Measurements from ENCODE around the gene NHLRC2.
"Not testable (repeated sequence)": the region's sequence is repeated elsewhere in the genome, so short reads cannot be mapped to it uniquely, and the experiment has no call there.

The NHLRC2 gene

DNA sequence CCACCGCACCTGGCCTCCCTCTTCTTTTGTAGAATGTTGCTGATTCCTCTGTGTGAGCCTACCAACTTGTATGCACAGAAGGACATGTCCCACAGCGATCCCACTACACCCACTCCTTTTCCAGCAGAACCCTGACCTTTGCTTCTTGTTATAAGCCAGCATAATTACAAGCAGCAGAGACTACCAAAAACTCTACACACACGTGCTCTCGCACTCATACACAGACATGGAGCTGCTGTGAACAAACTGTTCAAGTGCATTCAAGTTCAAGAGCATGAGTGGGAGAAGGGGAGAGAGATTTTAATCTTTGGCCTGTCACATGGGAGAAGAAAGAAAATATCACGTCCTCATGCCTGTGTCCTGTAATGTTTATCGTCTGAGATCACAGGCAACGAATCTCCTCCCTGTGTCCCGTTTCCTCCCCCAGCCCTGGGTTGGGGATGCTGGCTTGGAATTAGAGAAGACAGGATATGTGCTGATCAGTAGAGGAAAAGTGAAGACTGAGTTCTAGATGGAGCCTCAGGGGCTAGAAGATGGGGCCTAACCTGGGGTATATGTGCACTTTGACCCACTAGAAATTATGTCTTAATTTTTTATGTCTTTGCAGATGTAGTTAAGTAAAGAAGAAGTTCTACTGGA, 79.6 kb downstream of the NHLRC2 start:
- WGBS (ENCODE audit: insufficient coverage, insufficient read length) = no CpG with 5 or more reads among the region's 8 CpGs
- Histone ChIP-seq H3K4me1 (ENCODE audit: control insufficient read depth, insufficient read depth, low read length) (peaks cover 2% of the 10 kb centered on the region; the same call in 1 of the 2 replicates), H3K27ac (ENCODE audit: low read length) (no peak overlapping the region), H3K4me3 (ENCODE audit: low read length) (no peak overlapping the region; the same call in 1 of the 2 replicates), H3K27me3 (ENCODE audit: control insufficient read depth, insufficient read depth, low read length) (no peaks in the 10 kb centered on the region), H3K36me3 (ENCODE audit: control insufficient read depth, insufficient read depth, low read length) (no peaks in the 10 kb centered on the region), H3K9me3 (ENCODE audit: control insufficient read depth, insufficient read depth, low read length) (no peaks in the 10 kb centered on the region)
- DNase-seq (ENCODE audit: low read depth, low spot score) = no peak

DNA sequence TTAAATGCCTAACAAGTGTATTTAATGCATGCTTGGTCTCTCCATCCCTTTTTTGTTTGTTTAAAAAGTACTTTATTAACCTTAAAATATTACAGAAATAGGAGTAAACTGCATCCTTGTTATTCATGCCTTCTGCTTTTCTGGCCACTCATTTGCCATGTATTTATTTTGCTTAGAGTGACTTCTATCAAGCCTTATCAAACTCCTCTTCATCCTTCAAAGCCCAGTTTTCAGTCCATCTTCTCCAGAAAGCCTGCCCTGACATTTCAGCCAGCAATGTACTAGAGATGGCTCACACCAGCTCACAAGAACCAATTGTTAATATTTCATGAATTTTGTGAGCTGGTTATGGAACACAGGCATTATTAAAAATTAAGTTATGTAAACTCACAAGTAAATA, 82.8 kb downstream of the NHLRC2 start:
- H3K36me3 ChIP-seq (ENCODE audit: control insufficient read depth, insufficient read depth, low read length) = no peaks in the 10 kb centered on the region
- H3K27me3 ChIP-seq (ENCODE audit: control insufficient read depth, insufficient read depth, low read length) = no peaks in the 10 kb centered on the region
- no peaks in the 10 kb centered on the region for H3K9me3 ChIP-seq (ENCODE audit: control insufficient read depth, insufficient read depth, low read length)
- no peak overlapping the region for H3K4me3 ChIP-seq (ENCODE audit: low read length)
- DNase-seq (ENCODE audit: low read depth, low spot score) = no peak
- H3K4me1 ChIP-seq (ENCODE audit: control insufficient read depth, insufficient read depth, low read length) = peaks cover 2% of the 10 kb centered on the region; the same call in 1 of the 2 replicates
- H3K27ac ChIP-seq (ENCODE audit: low read length) = no peak overlapping the region

DNA sequence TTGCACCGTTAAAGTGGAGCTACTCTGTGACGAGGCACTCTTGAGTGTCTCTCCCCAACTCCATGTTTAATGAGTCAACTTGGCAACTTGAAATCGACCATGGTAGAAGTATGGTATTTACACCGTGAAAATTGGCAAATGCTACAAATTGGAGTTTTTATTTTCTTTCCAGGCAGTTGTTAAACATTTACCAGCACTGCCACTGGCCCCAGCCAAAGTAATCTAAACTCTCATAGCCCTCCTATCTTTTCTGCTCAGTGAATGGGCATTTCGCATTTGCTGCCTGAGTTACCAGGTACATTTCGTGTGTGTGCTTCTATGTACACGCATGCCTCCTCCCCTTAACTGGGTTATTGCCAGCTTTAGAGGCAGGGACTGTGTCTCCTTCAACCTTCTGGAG, 83.3 kb downstream of the NHLRC2 start:
- Histone ChIP-seq H3K4me3 (ENCODE audit: low read length) (no peak overlapping the region), H3K4me1 (ENCODE audit: control insufficient read depth, insufficient read depth, low read length) (peaks cover 2% of the 10 kb centered on the region; the same call in 1 of the 2 replicates), H3K27ac (ENCODE audit: low read length) (no peak overlapping the region), H3K27me3 (ENCODE audit: control insufficient read depth, insufficient read depth, low read length) (no peaks in the 10 kb centered on the region), H3K9me3 (ENCODE audit: control insufficient read depth, insufficient read depth, low read length) (no peaks in the 10 kb centered on the region), H3K36me3 (ENCODE audit: control insufficient read depth, insufficient read depth, low read length) (no peaks in the 10 kb centered on the region)
- no peak for DNase-seq (ENCODE audit: low read depth, low spot score)
- no CpG with 5 or more reads among the region's 7 CpGs for WGBS (ENCODE audit: insufficient coverage, insufficient read length)

DNA sequence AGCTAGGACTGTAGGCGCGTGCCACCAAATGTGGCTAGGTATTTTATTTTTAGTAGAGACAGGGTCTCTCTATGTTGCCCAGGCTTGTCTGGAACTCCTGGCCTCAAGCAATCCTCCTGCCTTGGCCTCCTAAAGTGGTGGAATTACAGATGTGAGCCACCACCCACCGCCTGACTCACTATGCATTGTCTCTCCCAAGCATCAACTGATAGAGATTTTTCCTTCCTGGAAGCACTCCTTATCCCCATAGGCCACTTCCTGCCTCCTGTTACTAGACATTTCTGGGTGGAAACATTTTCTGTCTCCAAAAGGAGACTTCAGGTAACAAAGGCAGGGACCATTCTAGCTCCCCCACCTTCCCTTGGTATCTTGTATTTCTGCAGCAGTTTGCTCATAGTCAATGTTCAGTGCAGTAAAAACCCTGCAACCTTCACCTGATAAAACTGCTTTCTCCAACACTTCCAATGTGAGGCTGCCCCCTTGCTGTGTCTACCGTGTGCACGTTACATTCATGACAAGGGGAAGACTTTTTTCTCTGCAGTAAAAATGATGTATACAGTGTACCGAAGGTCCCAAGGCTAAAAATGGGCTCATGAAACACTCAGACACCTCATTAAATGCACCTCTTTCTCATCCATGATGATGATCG, 84.9 kb downstream of the NHLRC2 start:
- no CpG with 5 or more reads among the region's 7 CpGs for WGBS (ENCODE audit: insufficient coverage, insufficient read length)

DNA sequence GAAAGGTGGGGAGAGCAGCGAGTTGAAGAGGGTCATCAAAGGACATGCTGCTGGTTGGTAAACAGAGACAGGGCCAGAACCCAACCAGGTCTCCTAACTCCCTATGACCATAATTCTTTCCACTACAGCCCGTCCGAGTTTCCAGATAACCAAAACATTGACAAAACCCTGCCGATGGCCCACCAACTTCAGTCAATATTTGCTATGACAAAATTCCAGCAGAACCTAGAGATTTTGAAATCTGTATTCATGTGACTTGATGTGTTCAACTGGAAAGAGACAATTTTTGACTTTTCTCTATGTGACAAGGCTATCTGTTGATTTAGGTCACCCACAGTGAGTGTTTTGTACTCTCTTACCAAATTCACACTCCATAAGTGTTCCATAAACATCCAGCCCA, 86.7 kb downstream of the NHLRC2 start:
- Histone ChIP-seq H3K9me3 (ENCODE audit: control insufficient read depth, insufficient read depth, low read length) (no peaks in the 10 kb centered on the region), H3K36me3 (ENCODE audit: control insufficient read depth, insufficient read depth, low read length) (no peaks in the 10 kb centered on the region), H3K27me3 (ENCODE audit: control insufficient read depth, insufficient read depth, low read length) (no peaks in the 10 kb centered on the region), H3K27ac (ENCODE audit: low read length) (no peak overlapping the region), H3K4me3 (ENCODE audit: low read length) (no peak overlapping the region), H3K4me1 (ENCODE audit: control insufficient read depth, insufficient read depth, low read length) (peaks cover 2% of the 10 kb centered on the region; the same call in 1 of the 2 replicates)
- no CpG with 5 or more reads among the region's 4 CpGs for WGBS (ENCODE audit: insufficient coverage, insufficient read length)
- no peak for DNase-seq (ENCODE audit: low read depth, low spot score)

More for the DNA sequence above, 84.9 kb downstream of the NHLRC2 start:
- Histone ChIP-seq H3K36me3 (ENCODE audit: control insufficient read depth, insufficient read depth, low read length) (no peaks in the 10 kb centered on the region), H3K9me3 (ENCODE audit: control insufficient read depth, insufficient read depth, low read length) (no peaks in the 10 kb centered on the region), H3K27ac (ENCODE audit: low read length) (no peak overlapping the region), H3K4me3 (ENCODE audit: low read length) (no peak overlapping the region), H3K27me3 (ENCODE audit: control insufficient read depth, insufficient read depth, low read length) (no peaks in the 10 kb centered on the region), H3K4me1 (ENCODE audit: control insufficient read depth, insufficient read depth, low read length) (peaks cover 2% of the 10 kb centered on the region; the same call in 1 of the 2 replicates)
- no peak for DNase-seq (ENCODE audit: low read depth, low spot score)

DNA sequence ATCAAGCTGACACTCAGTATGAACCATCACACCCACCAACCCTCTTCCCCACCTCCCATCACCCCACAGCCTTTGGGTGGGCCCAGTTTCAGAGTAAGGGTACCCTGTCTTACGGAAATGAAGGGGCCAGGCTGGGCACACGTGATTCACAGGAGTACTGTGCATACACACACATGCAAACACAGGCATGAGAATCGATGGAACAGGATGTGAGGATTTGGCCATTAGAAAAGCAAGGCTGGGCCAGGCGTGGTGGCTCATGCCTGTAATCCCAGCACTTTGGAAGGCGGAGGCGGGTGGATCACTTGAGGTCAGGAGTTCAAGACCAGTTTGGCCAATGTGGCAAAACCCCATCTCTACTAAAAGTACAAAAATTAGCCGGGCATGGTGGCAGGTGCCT, 88.7 kb downstream of the NHLRC2 start:
- not testable (repeated sequence) for H3K36me3 ChIP-seq (ENCODE audit: control insufficient read depth, insufficient read depth, low read length); H3K4me1 ChIP-seq (ENCODE audit: control insufficient read depth, insufficient read depth, low read length); H3K27me3 ChIP-seq (ENCODE audit: control insufficient read depth, insufficient read depth, low read length); DNase-seq (ENCODE audit: low read depth, low spot score); H3K4me3 ChIP-seq (ENCODE audit: low read length); H3K9me3 ChIP-seq (ENCODE audit: control insufficient read depth, insufficient read depth, low read length); H3K27ac ChIP-seq (ENCODE audit: low read length)
- no CpG with 5 or more reads among the region's 7 CpGs for WGBS (ENCODE audit: insufficient coverage, insufficient read length)

DNA sequence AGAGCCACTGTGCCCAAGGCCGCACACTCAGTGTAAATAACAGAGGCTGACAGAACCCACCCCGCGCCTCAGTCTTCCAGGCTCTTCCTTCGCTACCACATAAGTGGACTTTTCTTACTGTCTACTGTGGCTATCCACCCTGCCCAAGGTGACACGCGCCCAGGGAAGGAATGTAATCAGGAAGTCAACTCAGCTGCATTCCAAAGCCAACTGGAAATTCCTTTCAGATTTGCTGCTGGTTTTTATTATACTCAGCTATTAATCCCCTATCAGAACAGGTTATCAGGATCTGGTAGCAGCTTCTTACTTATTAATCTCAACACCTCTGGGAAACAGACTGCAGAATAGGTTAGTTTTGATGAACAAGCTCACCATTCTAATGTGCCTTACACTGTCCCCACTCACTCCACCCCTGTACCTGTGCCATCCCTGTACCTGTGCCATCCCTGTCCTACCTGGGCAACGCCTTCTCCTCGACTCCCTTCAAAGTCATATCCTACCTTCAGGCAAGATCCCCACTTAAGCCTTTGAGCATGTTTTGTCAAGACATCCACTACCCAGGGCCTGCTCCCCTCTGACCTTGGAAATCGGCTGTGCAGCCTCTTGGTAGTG, 90.7 kb downstream of the NHLRC2 start:
- no CpG with 5 or more reads among the region's 9 CpGs for WGBS (ENCODE audit: insufficient coverage, insufficient read length)
- H3K36me3 ChIP-seq (ENCODE audit: control insufficient read depth, insufficient read depth, low read length) = no peaks in the 10 kb centered on the region
- H3K9me3 ChIP-seq (ENCODE audit: control insufficient read depth, insufficient read depth, low read length) = no peaks in the 10 kb centered on the region
- H3K4me1 ChIP-seq (ENCODE audit: control insufficient read depth, insufficient read depth, low read length) = no peaks in the 10 kb centered on the region
- H3K27me3 ChIP-seq (ENCODE audit: control insufficient read depth, insufficient read depth, low read length) = no peaks in the 10 kb centered on the region
- no peak overlapping the region for H3K4me3 ChIP-seq (ENCODE audit: low read length)
- no peak overlapping the region for H3K27ac ChIP-seq (ENCODE audit: low read length)
- DNase-seq (ENCODE audit: low read depth, low spot score) = no peak

DNA sequence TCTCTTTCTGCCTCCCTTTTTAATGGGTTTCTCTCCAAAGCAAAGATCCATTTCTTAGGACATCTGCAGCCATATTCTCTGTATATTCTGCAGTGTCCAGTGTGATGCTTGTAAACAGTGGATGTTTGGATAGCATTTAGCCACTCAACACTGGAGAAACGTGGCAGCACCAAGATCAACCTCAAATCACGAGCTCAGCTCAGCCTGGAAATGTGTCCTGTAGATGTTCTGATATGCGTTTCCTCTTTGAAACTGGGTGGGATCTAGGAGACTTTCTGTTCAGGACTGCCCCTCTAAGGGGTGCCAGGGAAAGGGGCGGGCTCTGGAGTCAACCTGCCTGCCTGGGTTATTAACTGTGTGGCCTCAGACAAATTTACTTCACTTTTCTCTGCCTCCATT, 91.2 kb downstream of the NHLRC2 start:
- WGBS (ENCODE audit: insufficient coverage, insufficient read length) = no CpG with 5 or more reads among the region's 4 CpGs
- H3K36me3 ChIP-seq (ENCODE audit: control insufficient read depth, insufficient read depth, low read length) = no peaks in the 10 kb centered on the region
- no peak overlapping the region for H3K4me3 ChIP-seq (ENCODE audit: low read length)
- DNase-seq (ENCODE audit: low read depth, low spot score) = no peak
- no peaks in the 10 kb centered on the region for H3K4me1 ChIP-seq (ENCODE audit: control insufficient read depth, insufficient read depth, low read length)
- no peak overlapping the region for H3K27ac ChIP-seq (ENCODE audit: low read length)
- no peaks in the 10 kb centered on the region for H3K9me3 ChIP-seq (ENCODE audit: control insufficient read depth, insufficient read depth, low read length)
- no peaks in the 10 kb centered on the region for H3K27me3 ChIP-seq (ENCODE audit: control insufficient read depth, insufficient read depth, low read length)

DNA sequence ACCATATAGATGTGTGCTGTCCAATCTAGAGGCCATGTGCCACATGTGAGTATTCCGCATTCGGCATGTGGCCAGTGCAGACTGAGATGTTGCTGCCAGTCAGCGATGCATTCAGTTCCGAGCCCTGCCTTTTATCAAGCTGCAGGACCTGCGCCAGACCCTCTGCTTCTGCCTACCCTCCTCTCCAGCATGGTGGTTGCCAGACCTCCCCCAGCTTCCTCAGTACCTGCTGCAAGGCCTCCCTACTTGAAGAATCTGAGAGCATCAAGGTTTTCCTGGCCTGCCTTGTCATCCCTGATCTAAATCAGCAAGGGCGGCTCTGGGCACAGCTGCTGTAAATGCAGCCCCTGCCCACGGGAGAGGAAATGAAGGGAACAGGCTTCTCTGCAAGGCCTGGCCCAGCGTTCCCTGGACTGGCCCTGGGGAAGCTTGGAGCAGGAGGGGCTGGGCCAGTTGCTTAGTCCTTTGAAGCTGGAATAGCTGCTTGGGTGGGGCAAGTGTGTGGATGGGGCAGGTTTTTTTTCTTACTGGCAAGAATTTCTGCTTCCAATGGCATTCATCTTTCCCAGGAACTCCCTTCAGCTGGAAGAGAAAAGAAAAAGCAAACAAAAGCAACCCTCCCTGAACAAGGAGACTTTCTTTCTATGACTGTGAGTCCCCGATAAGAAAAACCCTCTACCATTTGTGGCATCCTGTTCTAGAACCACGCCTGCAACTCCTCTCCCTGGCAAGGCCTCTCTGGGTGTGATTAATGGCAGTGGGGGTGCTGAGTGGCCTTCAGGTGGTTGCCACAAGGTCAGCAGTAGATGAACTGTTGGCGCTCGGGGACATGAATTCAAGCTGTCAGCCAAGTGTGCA, 93.0 kb downstream of the NHLRC2 start:
- no peak for DNase-seq (ENCODE audit: low read depth, low spot score)
- no CpG with 5 or more reads among the region's 12 CpGs for WGBS (ENCODE audit: insufficient coverage, insufficient read length)
- no peak overlapping the region for H3K4me3 ChIP-seq (ENCODE audit: low read length)
- no peaks in the 10 kb centered on the region for H3K9me3 ChIP-seq (ENCODE audit: control insufficient read depth, insufficient read depth, low read length)
- no peaks in the 10 kb centered on the region for H3K27me3 ChIP-seq (ENCODE audit: control insufficient read depth, insufficient read depth, low read length)
- no peak overlapping the region for H3K27ac ChIP-seq (ENCODE audit: low read length)
- H3K36me3 ChIP-seq (ENCODE audit: control insufficient read depth, insufficient read depth, low read length) = no peaks in the 10 kb centered on the region
- no peaks in the 10 kb centered on the region for H3K4me1 ChIP-seq (ENCODE audit: control insufficient read depth, insufficient read depth, low read length)

DNA sequence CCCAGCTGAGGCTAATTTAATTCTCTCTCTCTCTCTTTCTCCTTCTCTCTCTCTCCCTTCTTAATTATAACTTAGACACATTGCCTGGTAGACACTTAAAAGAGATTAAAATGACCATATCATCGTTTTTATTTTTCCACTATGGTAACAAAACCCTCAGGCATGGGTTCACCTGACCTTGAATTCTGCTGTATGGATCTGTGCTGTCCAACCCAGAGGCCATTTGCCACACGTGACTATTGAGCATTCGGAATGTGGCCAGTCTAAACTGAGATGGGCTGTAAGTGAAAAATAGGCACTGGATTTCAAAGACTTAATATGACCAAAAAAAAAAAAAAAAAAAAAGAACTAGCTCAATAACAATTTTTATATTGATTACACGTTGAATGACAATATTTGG, 93.6 kb downstream of the NHLRC2 start:
- WGBS (ENCODE audit: insufficient coverage, insufficient read length) = no CpG with 5 or more reads among the region's 4 CpGs
- Histone ChIP-seq H3K9me3 (ENCODE audit: control insufficient read depth, insufficient read depth, low read length) (no peaks in the 10 kb centered on the region), H3K27ac (ENCODE audit: low read length) (no peak overlapping the region)

More for the DNA sequence above, 93.6 kb downstream of the NHLRC2 start:
- DNase-seq (ENCODE audit: low read depth, low spot score) = no peak
- H3K27me3 ChIP-seq (ENCODE audit: control insufficient read depth, insufficient read depth, low read length) = no peaks in the 10 kb centered on the region
- H3K36me3 ChIP-seq (ENCODE audit: control insufficient read depth, insufficient read depth, low read length) = no peaks in the 10 kb centered on the region
- H3K4me1 ChIP-seq (ENCODE audit: control insufficient read depth, insufficient read depth, low read length) = no peaks in the 10 kb centered on the region
- no peak overlapping the region for H3K4me3 ChIP-seq (ENCODE audit: low read length)

All from iPS DF 6.9 (cell line).